Prostate gland (tissue), 2 donors: ENCODE measurements around the gene ADM5.

Experiments used
- CTCF ChIP-seq, 4 experiments: fragments of 200-600 bp in 2 of 4; fragments of 450-650 bp in 2 of 4; sonication (generic) in 2 of 4; IDR thresholded peaks; 1 replicate in 3 of 4; 2 replicates in 1 of 4; pipeline ENCODE4 v1.5.1; 2016 to 2019; ENCODE audit warnings: antibody characterized with exemption in 4 of 4, mild to moderate bottlenecking in 2 of 4, moderate library complexity in 2 of 4
- POLR2A ChIP-seq: fragments of 450-650 bp; IDR thresholded peaks from one replicate; pipeline ENCODE4 v1.6.1; 2016; ENCODE audit warnings: antibody characterized with exemption, mild to moderate bottlenecking
- POLR2AphosphoS5 ChIP-seq: sonication (generic); formaldehyde crosslinking; IDR thresholded peaks from one replicate; pipeline ENCODE4 v1.6.1; 2017; ENCODE audit warnings: antibody characterized with exemption

- no peak for TF ChIP-seq POLR2AphosphoS5
- no peak for TF ChIP-seq CTCF (IDR thresholded peaks at IDR 0.05)
- no peak for TF ChIP-seq POLR2A
Observed at GRCh38 chr19:49683814-49684250, 5.6 kb upstream of the ADM5 start.
